Epithelial cell of esophagus (primary cell): ENCODE data around the gene TNP2.

ENCODE experiments used
- DNase-seq: peaks from one replicate; pipeline ENCODE4 v3.0.0; 2010; ENCODE audit warnings: low read depth
- H3K4me3 ChIP-seq: 2 replicates; pipeline ENCODE4 v1.5.1; 2011; ENCODE audit warnings: mild to moderate bottlenecking, low read length, control low read depth
- TF ChIP-seq, protein P1 (sequence below): IDR thresholded peaks from 2 replicates; pipeline ENCODE4 v1.5.1; 2011; ENCODE audit warnings: low read depth, mild to moderate bottlenecking, low read length, control low read depth, inconsistent platforms; ENCODE audit not compliant: insufficient read depth; ENCODE audit errors: missing control alignments

TNP2 gene

DNA sequence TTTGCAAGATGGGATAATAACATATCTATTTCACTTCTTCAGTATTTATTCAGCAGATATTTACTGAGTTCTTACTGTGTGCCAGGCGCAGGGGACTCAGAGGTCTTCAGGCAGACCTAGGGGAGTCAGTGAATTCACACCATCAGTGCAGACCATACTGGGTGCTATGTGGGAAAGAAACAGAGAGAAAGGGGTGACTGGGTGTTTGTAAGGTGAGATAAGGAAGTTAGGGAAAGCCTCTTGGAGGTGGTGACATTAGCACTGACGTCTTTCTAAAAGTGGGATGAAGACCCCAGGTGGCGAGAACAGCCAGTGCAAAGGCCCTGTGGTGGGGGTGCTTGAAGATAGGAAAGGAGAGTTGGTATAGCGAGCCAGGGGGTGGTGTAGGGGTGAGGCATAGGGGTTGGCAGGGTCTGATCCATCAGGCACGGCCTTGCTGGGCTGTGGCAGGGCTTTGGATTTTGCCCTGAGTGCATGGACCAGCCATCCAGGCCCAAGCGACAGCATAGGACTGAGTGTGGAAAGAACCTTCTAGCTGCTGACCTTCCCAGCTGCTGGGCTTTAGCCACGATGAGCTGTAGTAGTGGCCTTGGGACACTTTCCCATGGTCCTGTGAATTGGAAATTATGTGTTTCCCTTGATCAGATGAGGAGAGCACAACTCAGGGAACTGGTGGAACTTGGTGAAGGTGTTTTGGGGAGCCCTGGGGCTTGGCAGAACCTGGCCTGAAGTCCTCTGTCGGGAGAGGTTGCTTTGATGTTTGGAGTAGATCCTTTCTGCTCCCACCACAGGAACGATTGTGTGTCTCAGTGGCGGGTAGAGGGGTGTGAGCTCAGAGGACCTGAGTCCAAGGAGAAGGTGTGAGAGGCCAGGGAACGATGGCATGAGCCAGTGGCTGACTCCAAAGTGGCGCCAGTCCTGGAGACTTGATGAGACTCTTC lies 9.2 kb downstream of the TNP2 start:
- H3K4me3 ChIP-seq: no peak overlapping the region
- no peak for DNase-seq
- TF ChIP-seq, protein P1, sequence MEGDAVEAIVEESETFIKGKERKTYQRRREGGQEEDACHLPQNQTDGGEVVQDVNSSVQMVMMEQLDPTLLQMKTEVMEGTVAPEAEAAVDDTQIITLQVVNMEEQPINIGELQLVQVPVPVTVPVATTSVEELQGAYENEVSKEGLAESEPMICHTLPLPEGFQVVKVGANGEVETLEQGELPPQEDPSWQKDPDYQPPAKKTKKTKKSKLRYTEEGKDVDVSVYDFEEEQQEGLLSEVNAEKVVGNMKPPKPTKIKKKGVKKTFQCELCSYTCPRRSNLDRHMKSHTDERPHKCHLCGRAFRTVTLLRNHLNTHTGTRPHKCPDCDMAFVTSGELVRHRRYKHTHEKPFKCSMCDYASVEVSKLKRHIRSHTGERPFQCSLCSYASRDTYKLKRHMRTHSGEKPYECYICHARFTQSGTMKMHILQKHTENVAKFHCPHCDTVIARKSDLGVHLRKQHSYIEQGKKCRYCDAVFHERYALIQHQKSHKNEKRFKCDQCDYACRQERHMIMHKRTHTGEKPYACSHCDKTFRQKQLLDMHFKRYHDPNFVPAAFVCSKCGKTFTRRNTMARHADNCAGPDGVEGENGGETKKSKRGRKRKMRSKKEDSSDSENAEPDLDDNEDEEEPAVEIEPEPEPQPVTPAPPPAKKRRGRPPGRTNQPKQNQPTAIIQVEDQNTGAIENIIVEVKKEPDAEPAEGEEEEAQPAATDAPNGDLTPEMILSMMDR: no peak

DNA sequence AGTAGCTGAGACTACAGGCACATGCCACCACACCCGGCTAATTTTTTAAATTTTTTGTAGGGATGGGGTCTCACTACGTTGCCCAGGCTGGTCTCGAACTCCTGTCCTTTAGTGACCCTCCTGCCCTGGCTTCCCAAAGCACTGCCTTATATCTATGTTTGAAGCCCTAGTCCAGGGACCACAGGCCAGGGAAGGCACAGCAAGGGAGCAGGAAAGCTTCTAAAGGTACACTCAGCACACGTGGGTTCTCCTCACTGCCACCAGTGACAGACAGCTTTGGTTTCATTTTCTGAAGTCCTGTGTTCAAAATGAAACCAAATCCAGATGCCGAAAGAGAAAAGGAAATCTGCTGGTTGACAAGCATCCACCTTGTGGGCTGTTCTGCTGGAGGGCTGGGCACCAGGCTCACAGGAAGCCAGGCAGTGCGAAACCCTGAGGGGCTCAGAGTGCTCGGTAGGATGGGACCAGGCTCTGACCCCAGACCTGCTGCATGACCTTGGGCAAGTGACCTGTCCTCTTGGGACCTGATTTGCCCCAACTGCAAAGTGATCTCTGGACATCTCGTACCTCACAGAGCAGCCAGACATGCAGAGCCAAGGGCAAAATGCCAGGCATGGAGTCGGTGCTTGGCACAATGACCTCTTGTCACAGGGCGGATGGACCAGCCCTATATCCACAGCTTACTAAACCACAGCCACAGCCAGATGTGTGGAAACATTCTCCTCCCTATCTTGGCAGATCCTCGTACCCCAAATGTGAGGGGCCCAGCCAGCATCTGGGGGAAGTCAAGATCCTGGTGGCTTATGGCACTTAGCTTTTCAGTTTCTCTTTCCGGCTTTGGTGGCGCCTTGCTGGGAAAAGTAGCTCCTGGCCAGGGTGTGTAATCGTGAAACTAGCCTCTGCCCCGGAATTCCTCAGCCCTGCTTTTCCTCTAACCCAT lies 10.3 kb downstream of the TNP2 start:
- DNase-seq: no peak
- TF ChIP-seq, protein P1: no peak
- H3K4me3 ChIP-seq: no peak overlapping the region

DNA sequence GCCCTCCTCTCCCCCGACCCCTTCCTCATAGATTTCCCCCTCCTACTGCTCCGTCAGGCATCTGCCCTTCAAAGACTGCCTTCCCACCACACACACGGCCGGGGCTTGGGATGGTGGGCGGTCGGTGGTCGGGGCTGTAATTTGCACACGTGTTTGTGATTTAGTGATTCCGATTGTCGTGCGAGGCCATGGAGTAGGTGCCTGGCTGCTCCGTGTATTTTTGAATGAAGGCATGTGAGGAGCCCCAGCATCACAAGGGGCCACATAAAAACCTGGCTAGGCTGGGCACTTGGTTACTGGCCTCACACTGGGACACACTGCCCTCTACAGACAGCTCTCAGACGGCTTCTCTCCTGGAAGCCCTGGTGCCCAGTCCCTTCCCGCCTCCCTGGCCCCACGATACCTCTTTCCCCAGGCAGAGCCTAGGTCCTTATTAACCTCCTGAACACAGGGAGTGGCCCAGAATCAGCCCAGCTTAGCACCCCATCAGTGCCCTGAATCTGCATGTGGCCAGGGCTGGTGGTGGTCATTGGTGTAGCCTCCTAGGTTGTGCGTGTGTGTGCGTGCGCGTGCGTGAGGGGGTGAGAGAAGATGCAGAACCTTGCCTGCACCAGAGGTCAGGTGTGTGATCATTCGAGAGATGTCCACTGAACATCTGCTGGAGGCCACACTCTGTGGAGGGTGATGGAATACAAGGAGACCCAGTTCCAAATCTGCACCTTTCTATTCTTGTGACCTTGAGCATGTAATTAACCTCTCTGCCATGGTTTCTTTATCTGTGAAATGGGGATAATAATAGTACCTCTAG lies 11.8 kb downstream of the TNP2 start:
- peak overlapping the region; percentile 73 for H3K4me3 ChIP-seq
- DNase-seq: peak; percentile 85
- TF ChIP-seq, protein P1: peak; percentile 80

DNA sequence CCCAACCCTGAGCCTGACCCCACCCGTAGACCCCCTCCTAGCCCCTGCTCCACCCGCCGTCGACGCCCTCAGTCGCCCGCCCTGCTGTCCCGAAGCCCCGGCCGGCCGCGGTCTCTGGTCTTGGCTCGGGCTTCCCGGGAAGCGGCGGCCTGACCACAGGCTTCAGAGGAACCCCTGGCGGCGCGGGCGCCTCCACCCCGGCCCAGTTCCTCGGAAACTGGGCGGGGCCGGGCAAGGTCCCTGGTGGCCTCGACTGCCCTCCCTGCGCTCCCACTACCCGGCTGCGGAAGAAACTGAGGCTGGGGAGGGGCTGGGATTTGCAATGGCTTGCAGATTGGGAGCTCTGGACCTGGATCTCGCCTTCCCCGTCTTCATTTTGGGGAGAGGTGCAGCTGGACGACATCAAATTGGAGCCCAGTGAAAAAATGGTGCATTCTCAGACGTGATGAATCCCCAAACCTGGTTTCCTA lies 12.4 kb downstream of the TNP2 start:
- DNase-seq: no peak
- TF ChIP-seq, protein P1: no peak
- H3K4me3 ChIP-seq: peak overlapping the region; percentile 73

DNA sequence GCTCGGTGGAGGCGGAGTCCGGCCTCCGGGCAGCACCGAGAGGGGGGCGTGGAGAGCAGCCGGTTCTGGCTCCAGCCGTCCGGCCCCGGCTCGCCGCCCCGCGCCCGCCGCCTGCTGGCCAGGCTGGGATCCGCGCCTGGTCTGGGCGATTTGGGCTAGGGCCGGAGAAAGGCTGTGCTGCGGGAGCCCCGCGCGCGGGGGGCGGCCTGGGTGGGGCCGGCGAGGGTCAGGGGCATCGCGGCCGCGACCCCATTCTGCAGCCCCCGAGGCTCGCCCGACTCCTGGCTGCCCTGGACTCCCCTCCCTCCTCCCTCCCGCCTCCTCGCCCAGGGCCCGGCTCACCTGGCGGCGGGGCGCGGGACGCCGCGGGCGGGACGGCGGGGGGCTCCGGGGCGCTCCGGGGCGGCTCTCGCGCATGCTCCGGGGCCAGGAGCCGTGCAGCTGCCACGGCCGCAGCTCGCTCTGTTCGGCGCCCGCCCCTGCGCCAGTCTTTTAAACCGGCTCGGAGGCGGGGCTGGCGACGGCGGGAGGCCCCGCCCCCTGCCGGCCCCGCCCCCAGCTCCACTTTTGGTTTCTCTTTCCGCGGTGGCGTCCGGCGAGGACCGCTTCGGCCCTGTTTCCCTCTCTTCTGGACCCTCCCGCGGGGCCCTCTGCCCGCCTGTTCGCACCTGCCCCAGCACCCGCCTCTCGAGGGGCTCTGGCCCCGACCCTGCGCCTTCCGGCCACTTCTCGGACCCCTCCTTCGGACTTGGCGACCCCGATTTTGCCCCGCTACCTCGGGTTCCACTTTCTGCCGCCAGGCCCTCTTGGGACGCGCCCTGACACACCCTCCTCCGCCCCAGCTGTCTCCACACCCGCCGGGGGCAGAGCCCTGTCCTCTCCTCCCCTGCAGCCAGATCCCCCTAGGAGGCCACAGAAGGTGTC lies 13.1 kb downstream of the TNP2 start, which contains the start of gene SOCS1:
Gene SOCS1, minus strand, starts transcription at position 468 of the 924 bp plus-strand sequence. CDS start 726 bp downstream, outside the sequence.
- TF ChIP-seq, protein P1: peak; percentile 37
- peak; percentile 80 for DNase-seq
- peak within 1 kb of the TSS; percentile 73 for H3K4me3 ChIP-seq
